Measurements from ENCODE around the gene PHC3. TPM values are rescaled to one million over a fixed set of nuclear protein-coding genes. Genes with fewer than 3 reads are reported as not detected.

The PHC3 gene
- total RNA-seq, 2 experiments from 2014 or later, result 40.6 to 89.7 TPM

- intact Hi-C loops (cut with micrococcal nuclease; ENCODE audit: unreplicated experiment), result no loop called here
- H3K9me3 ChIP-seq (ENCODE audit: low read length), result no peaks in the 10 kb centered on the region
- H3K4me1 ChIP-seq (ENCODE audit: insufficient read depth, low read length, poor library complexity, severe bottlenecking), result no peaks in the 10 kb centered on the region
- ChIA-PET POLR2A (interaction anchor here (0.7 to 3.6 kb wide), 4 partner anchors 9 to 63 kb away, joined by 3 to 21 read pairs (median 4); no protein-coding TSS in a partner anchor), CTCF (ENCODE audit: unreplicated experiment) (no interaction called here)
- peaks cover 7% of the 10 kb centered on the region; the same call in 1 of the 2 replicates for H3K79me2 ChIP-seq (ENCODE audit: insufficient read depth, low read depth, low read length)
- H4K20me1 ChIP-seq (ENCODE audit: insufficient read depth, low read length), result no peaks in the 10 kb centered on the region
- no peak overlapping the region for H3K4me2 ChIP-seq (ENCODE audit: low read length)
- no peaks in the 10 kb centered on the region for H3K9me2 ChIP-seq (ENCODE audit: insufficient read depth, low read length)
- H2AFZ ChIP-seq (ENCODE audit: low read length), result no peak overlapping the region
- no peak overlapping the region for H3K4me3 ChIP-seq (ENCODE audit: low read depth, low read length, poor library complexity, severe bottlenecking)
- H3K27ac ChIP-seq (ENCODE audit: low read depth, low read length, poor library complexity, severe bottlenecking), result no peak overlapping the region
- no peak for DNase-seq (ENCODE audit: low spot score)
- peaks cover 97% of the 10 kb centered on the region for H3K36me3 ChIP-seq (ENCODE audit: insufficient read depth, low read length)
- TF ChIP-seq CTCF (conservative IDR thresholded peaks at IDR 0.05; ENCODE audit: low read length) (no peak), EZH2phosphoT487 (IDR thresholded peaks at IDR 0.05; ENCODE audit: borderline replicate concordance, low read depth, low read length) (no peak)
- BruUV-seq (replicated peaks), result no TSS peak
Observed at GRCh38 chr3:170102431-170102830, 79.1 kb downstream of the PHC3 start.

GRCh38 chr3:170100944-170101343 is 80.6 kb downstream of the PHC3 start:
- H3K79me2 ChIP-seq (ENCODE audit: insufficient read depth, low read depth, low read length), result no peaks in the 10 kb centered on the region
- POLR2A ChIA-PET, result interaction anchor here (0.6 to 3.6 kb wide), 14 partner anchors 8 to 182 kb away, joined by 3 to 21 read pairs (median 4); no protein-coding TSS in a partner anchor
- H3K27ac ChIP-seq (ENCODE audit: low read depth, low read length, poor library complexity, severe bottlenecking), result no peak overlapping the region
- H3K36me3 ChIP-seq (ENCODE audit: insufficient read depth, low read length), result peaks cover 98% of the 10 kb centered on the region
- H3K9me2 ChIP-seq (ENCODE audit: insufficient read depth, low read length), result no peaks in the 10 kb centered on the region
- H2AFZ ChIP-seq (ENCODE audit: low read length), result no peak overlapping the region
- DNase-seq (ENCODE audit: low spot score), result no peak
- no peaks in the 10 kb centered on the region for H4K20me1 ChIP-seq (ENCODE audit: insufficient read depth, low read length)
- CTCF ChIA-PET (ENCODE audit: unreplicated experiment), result no interaction called here
- intact Hi-C loops (cut with micrococcal nuclease; ENCODE audit: unreplicated experiment), result no loop called here
- H3K4me2 ChIP-seq (ENCODE audit: low read length), result no peak overlapping the region
- BruUV-seq (replicated peaks), result no TSS peak
- no peak overlapping the region for H3K4me3 ChIP-seq (ENCODE audit: low read depth, low read length, poor library complexity, severe bottlenecking)
- no peaks in the 10 kb centered on the region for H3K9me3 ChIP-seq (ENCODE audit: low read length)
- H3K4me1 ChIP-seq (ENCODE audit: insufficient read depth, low read length, poor library complexity, severe bottlenecking), result no peaks in the 10 kb centered on the region
- TF ChIP-seq CTCF (conservative IDR thresholded peaks at IDR 0.05; ENCODE audit: low read length), result no peak
- TF ChIP-seq EZH2phosphoT487 (IDR thresholded peaks at IDR 0.05; ENCODE audit: borderline replicate concordance, low read depth, low read length), result no peak

DNA sequence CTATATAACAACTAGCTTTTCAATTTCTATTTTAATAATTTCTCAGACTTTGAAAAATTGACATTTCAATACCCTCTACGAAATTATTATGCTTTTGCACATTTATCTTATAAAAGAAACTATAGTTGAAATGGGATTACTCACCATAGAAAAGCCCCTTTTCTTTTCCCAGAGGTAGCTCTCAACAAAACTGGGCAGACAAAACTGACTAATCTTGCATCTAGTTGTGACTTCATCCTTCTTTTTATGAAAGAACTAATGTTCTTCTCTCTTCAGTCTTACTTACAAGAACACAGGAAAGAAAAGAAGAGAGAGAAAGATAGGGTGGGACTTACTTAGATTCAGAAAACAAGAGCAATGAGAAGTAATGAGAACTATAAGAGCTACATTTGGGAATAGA is 82.8 kb downstream of the PHC3 start:
- POLR2A ChIA-PET, result interaction anchor here (0.5 to 2.5 kb wide), 11 partner anchors 9 to 289 kb away, joined by 3 to 11 read pairs (median 5); no protein-coding TSS in a partner anchor
- DNase-seq (ENCODE audit: low spot score), result no peak
- Histone ChIP-seq H3K9me2 (ENCODE audit: insufficient read depth, low read length) (no peaks in the 10 kb centered on the region), H3K36me3 (ENCODE audit: insufficient read depth, low read length) (peaks cover 98% of the 10 kb centered on the region), H4K20me1 (ENCODE audit: insufficient read depth, low read length) (no peaks in the 10 kb centered on the region), H3K9me3 (ENCODE audit: low read length) (no peaks in the 10 kb centered on the region), H3K4me1 (ENCODE audit: insufficient read depth, low read length, poor library complexity, severe bottlenecking) (no peaks in the 10 kb centered on the region), H3K4me2 (ENCODE audit: low read length) (no peak overlapping the region), H3K79me2 (ENCODE audit: insufficient read depth, low read depth, low read length) (no peaks in the 10 kb centered on the region), H3K4me3 (ENCODE audit: low read depth, low read length, poor library complexity, severe bottlenecking) (no peak overlapping the region), H2AFZ (ENCODE audit: low read length) (no peak overlapping the region), H3K27ac (ENCODE audit: low read depth, low read length, poor library complexity, severe bottlenecking) (no peak overlapping the region)
- CTCF ChIA-PET (ENCODE audit: unreplicated experiment), result no interaction called here
- intact Hi-C loops (cut with micrococcal nuclease; ENCODE audit: unreplicated experiment), result loop anchor here (2.0 kb wide), 1 partner anchor 16 kb away; no protein-coding TSS in a partner anchor
- TF ChIP-seq CTCF (conservative IDR thresholded peaks at IDR 0.05; ENCODE audit: low read length) (no peak), EZH2phosphoT487 (IDR thresholded peaks at IDR 0.05; ENCODE audit: borderline replicate concordance, low read depth, low read length) (no peak)
- BruUV-seq (replicated peaks), result no TSS peak

All from OCI-LY7 (cell line).